Kidney epithelial cell (primary cell): ENCODE data around the gene DNAH7. TPM values are rescaled to one million over a fixed set of nuclear protein-coding genes. Genes with fewer than 3 reads are reported as not detected.

ENCODE experiments used
- DNase-seq: peaks from one replicate; pipeline ENCODE4 v3.0.0-alpha.2; 2010; ENCODE audit warnings: low read depth
- H3K27me3 ChIP-seq: 2 replicates; pipeline ENCODE4 v1.6.0; 2011; ENCODE audit warnings: low read length; ENCODE audit not compliant: control insufficient read depth, insufficient read depth
- H3K36me3 ChIP-seq: 2 replicates; pipeline ENCODE4 v1.5.1; 2011; ENCODE audit warnings: low read length; ENCODE audit not compliant: control insufficient read depth, insufficient read depth
- H3K4me3 ChIP-seq: 2 replicates; pipeline ENCODE4 v1.5.1; 2011; ENCODE audit warnings: low read depth, mild to moderate bottlenecking, control low read depth, low read length
- total RNA-seq: library from RNA; depleted of rRNA; stranded (reverse); fragments of >200 nt; gene quantifications from 2 replicates; pipeline ENCODE4 v1.2.3, GENCODE V29; 2015
- TF ChIP-seq, protein P1 (sequence below): IDR thresholded peaks from 2 replicates; pipeline ENCODE4 v1.5.1; 2011; ENCODE audit warnings: mild to moderate bottlenecking, moderate library complexity, low read length, control low read depth, inconsistent platforms; ENCODE audit not compliant: insufficient read depth, poor library complexity, severe bottlenecking

The DNAH7 gene
- total RNA-seq, 1 donor from 2014 or later, result 2.1 TPM

DNA sequence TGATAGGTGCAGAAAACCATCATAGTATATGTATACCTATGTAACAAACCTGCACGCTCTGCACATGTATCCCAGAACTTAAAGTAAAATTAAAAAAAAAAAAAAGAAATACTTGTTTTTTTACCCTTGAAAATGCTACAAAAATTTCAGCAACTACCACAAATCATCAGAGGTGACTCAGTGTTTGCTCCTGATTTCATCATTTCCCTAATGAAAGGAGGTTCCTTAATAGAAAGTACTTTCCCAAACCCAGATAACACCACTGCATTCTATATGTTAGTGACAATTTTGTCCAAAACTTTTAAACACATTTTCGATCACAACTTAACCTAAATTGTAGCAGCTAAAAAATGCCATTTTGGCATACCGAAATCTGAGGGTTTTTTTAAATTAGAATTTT lies 248.3 kb downstream of the DNAH7 start:
- DNase-seq, result no peak
- TF ChIP-seq, protein P1, sequence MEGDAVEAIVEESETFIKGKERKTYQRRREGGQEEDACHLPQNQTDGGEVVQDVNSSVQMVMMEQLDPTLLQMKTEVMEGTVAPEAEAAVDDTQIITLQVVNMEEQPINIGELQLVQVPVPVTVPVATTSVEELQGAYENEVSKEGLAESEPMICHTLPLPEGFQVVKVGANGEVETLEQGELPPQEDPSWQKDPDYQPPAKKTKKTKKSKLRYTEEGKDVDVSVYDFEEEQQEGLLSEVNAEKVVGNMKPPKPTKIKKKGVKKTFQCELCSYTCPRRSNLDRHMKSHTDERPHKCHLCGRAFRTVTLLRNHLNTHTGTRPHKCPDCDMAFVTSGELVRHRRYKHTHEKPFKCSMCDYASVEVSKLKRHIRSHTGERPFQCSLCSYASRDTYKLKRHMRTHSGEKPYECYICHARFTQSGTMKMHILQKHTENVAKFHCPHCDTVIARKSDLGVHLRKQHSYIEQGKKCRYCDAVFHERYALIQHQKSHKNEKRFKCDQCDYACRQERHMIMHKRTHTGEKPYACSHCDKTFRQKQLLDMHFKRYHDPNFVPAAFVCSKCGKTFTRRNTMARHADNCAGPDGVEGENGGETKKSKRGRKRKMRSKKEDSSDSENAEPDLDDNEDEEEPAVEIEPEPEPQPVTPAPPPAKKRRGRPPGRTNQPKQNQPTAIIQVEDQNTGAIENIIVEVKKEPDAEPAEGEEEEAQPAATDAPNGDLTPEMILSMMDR, result no peak
- H3K4me3 ChIP-seq, result no peak overlapping the region

DNA sequence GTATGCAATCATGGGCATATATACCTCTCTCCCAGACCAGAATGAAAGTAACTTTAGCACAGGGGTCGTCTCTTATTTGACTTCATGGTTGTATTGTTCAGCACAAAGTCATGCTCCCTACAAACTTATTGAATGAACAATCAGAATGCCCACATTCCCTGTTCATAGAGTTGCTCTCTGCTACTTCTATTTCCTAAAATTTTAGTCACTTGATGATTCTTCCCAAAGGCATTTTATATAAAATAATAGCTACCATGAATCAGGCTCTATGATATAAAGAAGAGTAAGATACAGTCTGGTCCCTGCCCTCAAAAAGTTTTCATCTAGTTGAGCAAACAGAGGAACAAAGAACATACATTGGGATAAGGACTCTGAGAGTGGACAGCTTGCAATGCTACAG lies 249.4 kb downstream of the DNAH7 start:
- DNase-seq, result no peak
- Histone ChIP-seq H3K4me3 (no peak overlapping the region), H3K36me3 (no peaks in the 10 kb centered on the region), H3K27me3 (no peaks in the 10 kb centered on the region)
- TF ChIP-seq, protein P1, result no peak

More for the DNA sequence above, 248.3 kb downstream of the DNAH7 start:
- no peaks in the 10 kb centered on the region for H3K36me3 ChIP-seq
- H3K27me3 ChIP-seq, result no peaks in the 10 kb centered on the region

DNA sequence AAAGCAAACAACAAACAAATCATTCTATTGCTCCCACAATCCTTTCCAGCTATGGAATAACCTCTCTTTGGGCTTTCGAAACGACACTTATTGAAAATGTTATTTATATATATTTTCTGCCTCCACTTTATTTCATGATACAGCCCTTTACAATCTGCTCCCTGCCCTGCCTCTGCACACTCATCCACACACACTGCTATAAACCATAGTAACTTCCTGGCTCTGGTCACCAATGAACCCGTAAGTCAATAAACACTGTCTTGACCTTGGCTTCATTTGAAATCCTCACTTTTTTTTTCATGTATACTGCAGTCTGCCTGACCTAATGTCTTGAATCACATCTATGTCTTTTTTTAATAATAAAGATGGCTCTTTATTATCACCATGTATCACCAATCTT lies 250.1 kb downstream of the DNAH7 start:
- DNase-seq, result no peak
- H3K27me3 ChIP-seq, result no peaks in the 10 kb centered on the region
- no peaks in the 10 kb centered on the region for H3K36me3 ChIP-seq
- TF ChIP-seq, protein P1, result no peak
- H3K4me3 ChIP-seq, result no peak overlapping the region

DNA sequence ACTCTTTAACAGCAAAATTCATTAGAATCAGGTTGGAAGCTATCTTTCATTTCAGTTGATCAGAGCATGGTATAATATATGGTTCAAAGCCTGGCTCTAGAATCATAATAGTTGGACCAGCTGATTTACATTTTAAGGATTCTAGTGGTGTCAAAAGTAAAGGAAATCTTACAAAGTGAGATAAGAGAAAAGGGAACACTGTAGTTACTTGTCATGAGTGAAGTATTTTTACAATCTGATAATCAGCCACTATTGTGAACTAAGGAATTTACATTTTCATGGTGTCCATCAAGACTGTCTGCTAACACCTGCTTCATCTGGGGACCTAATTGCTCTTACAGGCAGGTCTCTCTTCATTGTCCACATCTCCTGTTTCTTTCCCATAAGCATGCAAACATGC lies 250.5 kb downstream of the DNAH7 start:
- no peak for DNase-seq
- TF ChIP-seq, protein P1, result no peak
- H3K36me3 ChIP-seq, result no peaks in the 10 kb centered on the region
- H3K4me3 ChIP-seq, result no peak overlapping the region
- H3K27me3 ChIP-seq, result no peaks in the 10 kb centered on the region

DNA sequence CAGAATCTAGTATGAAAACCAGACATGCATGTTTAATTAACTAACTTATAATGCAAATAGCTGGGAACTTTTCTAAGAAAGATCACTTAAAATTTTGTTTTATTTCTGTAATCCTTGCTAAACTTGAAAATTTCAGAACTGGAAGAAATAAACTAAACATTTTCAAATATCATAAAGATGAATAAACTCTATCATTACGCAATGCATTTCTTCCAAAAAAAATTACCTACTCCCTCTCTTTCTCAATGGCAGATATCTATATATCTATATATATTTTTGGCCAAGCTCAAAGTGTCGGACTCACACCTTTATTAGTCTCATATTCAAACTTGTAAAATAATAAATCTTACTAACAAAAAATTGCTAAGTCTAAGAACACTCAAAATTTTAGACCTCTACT lies 253.6 kb downstream of the DNAH7 start:
- DNase-seq, result no peak
- Histone ChIP-seq H3K27me3 (no peaks in the 10 kb centered on the region), H3K4me3 (no peak overlapping the region), H3K36me3 (no peaks in the 10 kb centered on the region)
- TF ChIP-seq, protein P1, result no peak

DNA sequence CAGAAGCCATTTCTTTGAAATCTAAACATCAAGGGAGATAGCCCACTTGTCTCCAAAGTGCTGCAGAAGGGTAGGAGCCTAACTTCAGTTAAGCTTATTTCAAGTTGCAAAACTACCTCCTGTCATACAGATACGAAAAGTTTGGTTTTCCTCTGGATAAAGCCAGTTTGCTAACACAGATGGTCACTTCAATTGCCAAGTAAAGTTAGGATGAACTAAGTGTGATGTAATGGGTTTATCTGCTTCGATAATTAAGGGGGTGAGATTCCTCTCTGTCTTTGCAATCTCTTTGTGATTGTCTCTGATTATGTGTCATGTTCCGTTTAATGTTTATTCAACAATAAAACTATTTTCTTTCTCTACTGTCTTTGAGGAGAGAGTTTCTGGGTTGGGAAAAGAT lies 255.2 kb downstream of the DNAH7 start:
- TF ChIP-seq, protein P1, result no peak
- no peaks in the 10 kb centered on the region for H3K27me3 ChIP-seq
- DNase-seq, result no peak
- H3K36me3 ChIP-seq, result no peaks in the 10 kb centered on the region
- H3K4me3 ChIP-seq, result no peak overlapping the region
